ENCODE data around the gene CCDC38. TPM values are rescaled to one million over a fixed set of nuclear protein-coding genes. Genes with fewer than 3 reads are reported as not detected.

The CCDC38 gene
- total and polyA plus RNA-seq, 9 of the 15 experiments (the other 6 are each of a cell fraction or from before 2014, with no cell fraction given): not detected

DNA sequence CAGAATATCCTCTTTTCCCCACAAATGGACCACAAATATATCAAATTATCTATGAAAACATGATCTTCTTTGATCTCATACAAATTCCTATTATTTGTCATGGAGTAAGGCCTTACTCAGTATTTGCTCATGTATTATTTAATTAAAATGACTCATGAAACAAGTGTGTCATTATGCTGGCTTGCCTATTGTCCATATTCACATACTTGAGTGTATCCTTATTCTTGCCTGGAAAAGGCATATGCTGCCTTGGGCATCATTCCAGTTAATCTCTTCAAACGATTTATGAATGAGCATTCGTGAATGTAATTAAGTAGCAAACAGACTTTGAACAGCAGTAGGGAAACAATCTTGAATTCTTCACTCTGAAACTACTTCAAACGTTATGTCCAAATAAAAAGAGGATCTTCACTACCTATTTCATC is 106.2 kb downstream of the CCDC38 start:
- no peaks in the 10 kb centered on the region for H4K20me1 ChIP-seq (replicated peaks; ENCODE audit: control insufficient read depth, insufficient read depth, low read length)
- ChIA-PET POLR2A (no interaction called here), CTCF (ENCODE audit: low intra/inter-chr PET ratio) (no interaction called here)
- H3K4me1 ChIP-seq (replicated peaks in 1 of 2; ENCODE audit: control insufficient read depth in 2 of 2, insufficient read depth in 2 of 2, low read length in 2 of 2): no peaks in the 10 kb centered on the region
- in situ Hi-C loops (cut with MboI): no loop called here
- TF ChIP-seq NR2C2 (CRISPR knock-in tag; IDR thresholded peaks at IDR 0.05): no peak
- no peak for TF ChIP-seq NR2C2 (tag; IDR thresholded peaks at IDR 0.05)
- TF ChIP-seq NCOA2 (IDR thresholded peaks at IDR 0.05; ENCODE audit: partially characterized antibody in 2 of 2): no peak
- no peak for TF ChIP-seq SMARCC2 (IDR thresholded peaks at IDR 0.05; ENCODE audit: low read depth)
- no peak for TF ChIP-seq SP2 (IDR thresholded peaks at IDR 0.05; ENCODE audit: extremely low read depth, low read depth, low read length, poor library complexity, severe bottlenecking)
- TF ChIP-seq ZNF175 (CRISPR knock-in tag; IDR thresholded peaks at IDR 0.05; ENCODE audit: low read depth): no peak
- TF ChIP-seq, protein P1, sequence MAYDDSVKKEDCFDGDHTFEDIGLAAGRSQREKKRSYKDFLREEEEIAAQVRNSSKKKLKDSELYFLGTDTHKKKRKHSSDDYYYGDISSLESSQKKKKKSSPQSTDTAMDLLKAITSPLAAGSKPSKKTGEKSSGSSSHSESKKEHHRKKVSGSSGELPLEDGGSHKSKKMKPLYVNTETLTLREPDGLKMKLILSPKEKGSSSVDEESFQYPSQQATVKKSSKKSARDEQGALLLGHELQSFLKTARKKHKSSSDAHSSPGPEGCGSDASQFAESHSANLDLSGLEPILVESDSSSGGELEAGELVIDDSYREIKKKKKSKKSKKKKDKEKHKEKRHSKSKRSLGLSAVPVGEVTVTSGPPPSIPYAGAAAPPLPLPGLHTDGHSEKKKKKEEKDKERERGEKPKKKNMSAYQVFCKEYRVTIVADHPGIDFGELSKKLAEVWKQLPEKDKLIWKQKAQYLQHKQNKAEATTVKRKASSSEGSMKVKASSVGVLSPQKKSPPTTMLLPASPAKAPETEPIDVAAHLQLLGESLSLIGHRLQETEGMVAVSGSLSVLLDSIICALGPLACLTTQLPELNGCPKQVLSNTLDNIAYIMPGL (CRISPR knock-in tag; IDR thresholded peaks at IDR 0.05): no peak
- no peak for TF ChIP-seq HDAC8 (tag; IDR thresholded peaks at IDR 0.05)
- TF ChIP-seq CEBPG (CRISPR knock-in tag; IDR thresholded peaks at IDR 0.05): no peak
- TF ChIP-seq CEBPG (tag; conservative IDR thresholded peaks at IDR 0.05 in 1 of 2, IDR thresholded peaks at IDR 0.05 in 1 of 2): no peak
- TF ChIP-seq CC2D1A (IDR thresholded peaks at IDR 0.05): no peak
- no peak for TF ChIP-seq MECOM (CRISPR knock-in tag; IDR thresholded peaks at IDR 0.05)
- intact Hi-C loops (cut with micrococcal nuclease): no loop called here
- BruUV-seq (replicated peaks): no TSS peak
- H2AFZ ChIP-seq (ENCODE audit: low read depth, low read length): no peak overlapping the region
- H3K4me2 ChIP-seq (ENCODE audit: insufficient read depth, low read length): no peak overlapping the region
- DNase-seq (ENCODE audit: extremely low read depth in 1 of 4, low spot score in 3 of 4) (no peak), ATAC-seq (no peak), FAIRE-seq (no peak)
- no peak overlapping the region for H3K27ac ChIP-seq (ENCODE audit: extremely low read depth, low read depth, low read length)
- H3K9me3 ChIP-seq (replicated peaks; ENCODE audit: control insufficient read depth, insufficient read depth, low read depth, low read length): no peaks in the 10 kb centered on the region
- no peaks in the 10 kb centered on the region for H3K36me3 ChIP-seq (ENCODE audit: control insufficient read depth, insufficient read depth, low read length)
- no peak overlapping the region for H3K9ac ChIP-seq (ENCODE audit: insufficient read depth in 1 of 2, low read depth in 2 of 2, low read length in 2 of 2)
- H3K27me3 ChIP-seq (ENCODE audit: control insufficient read depth in 2 of 2, insufficient read depth in 2 of 2, low read length in 2 of 2): peaks cover 0 to 9% of the 10 kb centered on the region in 2 experiments; a peak in 3 of 5 replicates
- WGBS (ENCODE audit: insufficient coverage, low coverage, missing lambda C conversion rate): 0% methylated on average over 3 of the region's 3 CpGs
- no peaks in the 10 kb centered on the region for H3K9me1 ChIP-seq (ENCODE audit: control insufficient read depth, insufficient read depth, low read length)
- H3K4me3 ChIP-seq: no peak overlapping the region
- no peaks in the 10 kb centered on the region for H3K79me2 ChIP-seq (ENCODE audit: control insufficient read depth, insufficient read depth, low read length)
